Chondrocyte (in vitro differentiated cells): Measurements from ENCODE around the gene ARHGEF25. TPM values are rescaled to one million over a fixed set of nuclear protein-coding genes. Genes with fewer than 3 reads are reported as not detected.

Source experiments
- DNase-seq: peaks from one replicate; pipeline ENCODE4 v3.0.0; 2021; ENCODE audit warnings: mixed read lengths, low spot score
- H3K27ac Mint-ChIP-seq: one replicate; pipeline ENCODE4 v1.8.0; 2021; ENCODE audit warnings: mild to moderate bottlenecking, moderate library complexity, mixed read lengths; ENCODE audit not compliant: unreplicated experiment
- H3K27me3 Mint-ChIP-seq: 2 replicates; pipeline ENCODE4 v1.8.0; 2021; ENCODE audit warnings: low read depth, mixed read lengths
- H3K36me3 Mint-ChIP-seq: 2 replicates; pipeline ENCODE4 v1.8.0; 2021; ENCODE audit warnings: low read depth, mixed read lengths
- H3K4me1 Mint-ChIP-seq: 2 replicates; pipeline ENCODE4 v1.8.0; 2021; ENCODE audit warnings: low read depth, mild to moderate bottlenecking, mixed read lengths
- H3K4me3 Mint-ChIP-seq: one replicate; pipeline ENCODE4 v1.8.0; 2021; ENCODE audit warnings: mild to moderate bottlenecking, moderate library complexity, mixed read lengths; ENCODE audit not compliant: unreplicated experiment
- H3K9me3 Mint-ChIP-seq: 2 replicates; pipeline ENCODE4 v1.8.0; 2021; ENCODE audit warnings: low read depth, mixed read lengths
- CTCF ChIP-seq: fragments of 200-600 bp; sonication (generic); IDR thresholded peaks from 2 replicates; pipeline ENCODE4 v1.5.0; 2021; ENCODE audit warnings: antibody characterized with exemption, mild to moderate bottlenecking, moderate library complexity
- total RNA-seq: library from RNA; stranded (reverse); gene quantifications from 3 replicates; pipeline ENCODE4 v1.2.1, GENCODE V29; 2021

Gene ARHGEF25
- total RNA-seq, 1 donor from 2014 or later = 29.0 TPM

GRCh38 chr12:57627501-57628279, 16.5 kb downstream of the ARHGEF25 start:
- Mint-ChIP-seq H3K4me3 (no peak overlapping the region), H3K36me3 (peaks cover 22% of the 10 kb centered on the region), H3K4me1 (peaks cover 8% of the 10 kb centered on the region), H3K27me3 (peaks cover 18% of the 10 kb centered on the region), H3K27ac (no peak overlapping the region), H3K9me3 (no peaks in the 10 kb centered on the region)
- no peak for TF ChIP-seq CTCF
- DNase-seq = peak; percentile 93

GRCh38 chr12:57628280-57629191, 17.3 kb downstream of the ARHGEF25 start:
- Mint-ChIP-seq H3K27ac (no peak overlapping the region), H3K9me3 (no peaks in the 10 kb centered on the region), H3K36me3 (peaks cover 19% of the 10 kb centered on the region), H3K4me3 (no peak overlapping the region), H3K27me3 (peaks cover 13% of the 10 kb centered on the region), H3K4me1 (peaks cover 13% of the 10 kb centered on the region)
- DNase-seq = no peak
- TF ChIP-seq CTCF = no peak

GRCh38 chr12:57629897-57630471, 18.7 kb downstream of the ARHGEF25 start:
- Mint-ChIP-seq H3K36me3 (peaks cover 18% of the 10 kb centered on the region), H3K27ac (no peak overlapping the region), H3K27me3 (peaks cover 2% of the 10 kb centered on the region), H3K9me3 (no peaks in the 10 kb centered on the region), H3K4me1 (peaks cover 13% of the 10 kb centered on the region), H3K4me3 (no peak overlapping the region)
- DNase-seq = no peak
- TF ChIP-seq CTCF = no peak

- no peak for TF ChIP-seq CTCF
- Mint-ChIP-seq H3K27ac (no peak overlapping the region), H3K4me1 (peaks cover 13% of the 10 kb centered on the region), H3K4me3 (no peak overlapping the region), H3K9me3 (no peaks in the 10 kb centered on the region), H3K36me3 (peaks cover 12% of the 10 kb centered on the region), H3K27me3 (peaks cover 2% of the 10 kb centered on the region)
- no peak for DNase-seq
Observed at GRCh38 chr12:57630891-57631433, 19.7 kb downstream of the ARHGEF25 start.
